HG02973 (cell line): ENCODE data around the gene TBX4.
"Not testable (repeated sequence)": the region's sequence is repeated elsewhere in the genome, so short reads cannot be mapped to it uniquely, and the experiment has no call there.

Experiments used
- ATAC-seq: cut with Tn5 transposase; IDR thresholded peaks from one replicate; pipeline ENCODE4 v1.9.1; 2021; ENCODE audit warnings: moderate library complexity; ENCODE audit not compliant: unreplicated experiment

Gene TBX4

GRCh38 chr17:61496174-61496956 lies 44.1 kb downstream of the TBX4 start:
- ATAC-seq: no peak

GRCh38 chr17:61496957-61497653 lies 44.9 kb downstream of the TBX4 start:
- no peak for ATAC-seq

- ATAC-seq: no peak
These were observed 46.1 kb downstream of the TBX4 start for GRCh38 chr17:61498042-61498994.

GRCh38 chr17:61499632-61500031 lies 47.4 kb downstream of the TBX4 start:
- no peak for ATAC-seq

GRCh38 chr17:61500287-61500686 lies 48.1 kb downstream of the TBX4 start:
- ATAC-seq: no peak

- no peak for ATAC-seq
These were observed 50.1 kb downstream of the TBX4 start for GRCh38 chr17:61502292-61502691.

- ATAC-seq: no peak
These were observed 51.7 kb downstream of the TBX4 start for GRCh38 chr17:61503961-61504360.

- ATAC-seq: no peak
These were observed 52.5 kb downstream of the TBX4 start for GRCh38 chr17:61504697-61505096.

- ATAC-seq: no peak
These were observed 53.8 kb downstream of the TBX4 start for GRCh38 chr17:61505846-61506627.

- no peak for ATAC-seq
These were observed 55.3 kb downstream of the TBX4 start for GRCh38 chr17:61507383-61508066.

GRCh38 chr17:61508912-61509311 lies 56.7 kb downstream of the TBX4 start:
- no peak for ATAC-seq

GRCh38 chr17:61509454-61509853 lies 57.2 kb downstream of the TBX4 start:
- ATAC-seq: not testable (repeated sequence)

GRCh38 chr17:61510237-61510636 lies 58.0 kb downstream of the TBX4 start:
- ATAC-seq: no peak

- ATAC-seq: no peak
These were observed 58.8 kb downstream of the TBX4 start for GRCh38 chr17:61510991-61511390.

GRCh38 chr17:61511480-61512182 lies 59.4 kb downstream of the TBX4 start:
- no peak for ATAC-seq

- ATAC-seq: no peak
These were observed 62.3 kb downstream of the TBX4 start for GRCh38 chr17:61514491-61514890.

- no peak for ATAC-seq
These were observed 65.0 kb downstream of the TBX4 start for GRCh38 chr17:61517265-61517664.

GRCh38 chr17:61517843-61518606 lies 65.8 kb downstream of the TBX4 start:
- ATAC-seq: no peak

- ATAC-seq: no peak
These were observed 66.9 kb downstream of the TBX4 start for GRCh38 chr17:61519139-61519538.
